PC-9 (cell line): ENCODE data around the gene ZNF214. TPM values are rescaled to one million over a fixed set of nuclear protein-coding genes. Genes with fewer than 3 reads are reported as not detected.

Source experiments
- BruUV-seq: library from RNA; stranded (reverse); fragments of 400-500 nt; replicated peaks from 2 replicates; lab custom pipeline; 2021; lab: Mats Ljungman, UMichigan
- CTCF ChIA-PET: fragments of 300-600 bp; sonication (Branson Sonifier 250); formaldehyde crosslinking; loops from one replicate; lab custom pipeline; 2022; ENCODE audit warnings: antibody characterized with exemption; lab: Charles Lee
- POLR2A ChIA-PET: fragments of 300-600 bp; sonication (Branson Sonifier 250); formaldehyde crosslinking; loops from one replicate; lab custom pipeline; 2022; ENCODE audit warnings: antibody characterized with exemption; ENCODE audit not compliant: unreplicated experiment; lab: Charles Lee
- DNase-seq, 2 experiments: peaks; one replicate each; pipeline versions ENCODE4 v3.0.0 to v3.0.0-alpha.2; 2015 to 2022; ENCODE audit warnings: mixed read lengths in 1 of 2
- H2AFZ ChIP-seq: fragments of 200-600 bp; sonication (generic); 2 replicates; pipeline ENCODE4 v1.8.1; 2017; ENCODE audit warnings: antibody characterized with exemption
- H3F3A ChIP-seq: fragments of 200-600 bp; sonication (generic); 2 replicates; pipeline ENCODE4 v1.8.1; 2017; ENCODE audit warnings: antibody characterized with exemption, mild to moderate bottlenecking, low read depth; ENCODE audit not compliant: insufficient read depth
- H3K27ac ChIP-seq: fragments of 200-600 bp; sonication (generic); 2 replicates; pipeline ENCODE4 v1.6.1; 2016; ENCODE audit warnings: mixed run types
- H3K27me3 ChIP-seq: fragments of 200-600 bp; sonication (generic); 2 replicates; pipeline ENCODE4 v1.6.1; 2016; ENCODE audit warnings: low read depth, mixed run types; ENCODE audit not compliant: insufficient read depth
- H3K36me3 ChIP-seq: fragments of 200-600 bp; sonication (generic); 2 replicates; pipeline ENCODE4 v1.6.1; 2016; ENCODE audit warnings: low read depth, mixed run types
- H3K4me1 ChIP-seq: fragments of 200-600 bp; sonication (generic); replicated peaks from 2 replicates; pipeline ENCODE4 v1.6.1; 2016; ENCODE audit warnings: mixed run types; ENCODE audit not compliant: insufficient read depth
- H3K4me2 ChIP-seq: fragments of 200-600 bp; sonication (generic); 2 replicates; pipeline ENCODE4 v1.6.1; 2017; ENCODE audit warnings: mixed run types
- H3K4me3 ChIP-seq: fragments of 200-600 bp; sonication (generic); 2 replicates; pipeline ENCODE4 v1.6.1; 2016; ENCODE audit warnings: mixed run types
- H3K79me2 ChIP-seq: fragments of 200-600 bp; sonication (generic); 2 replicates; pipeline ENCODE4 v1.6.1; 2017; ENCODE audit warnings: low read depth, mixed run types
- H3K9me2 ChIP-seq: fragments of 200-600 bp; sonication (generic); 2 replicates; pipeline ENCODE4 v1.8.1; 2017; ENCODE audit warnings: mild to moderate bottlenecking; ENCODE audit not compliant: insufficient read depth
- H3K9me3 ChIP-seq: fragments of 200-600 bp; sonication (generic); 2 replicates; pipeline ENCODE4 v1.8.1; 2016; ENCODE audit warnings: low read depth; ENCODE audit not compliant: insufficient read depth
- H4K20me1 ChIP-seq: fragments of 200-600 bp; sonication (generic); 2 replicates; pipeline ENCODE4 v1.8.1; 2017; ENCODE audit not compliant: insufficient read depth
- EZH2 ChIP-seq: fragments of 200-600 bp; sonication (generic); IDR thresholded peaks from 2 replicates; pipeline ENCODE4 v1.8.0; 2017; ENCODE audit warnings: antibody characterized with exemption, low read depth
- intact Hi-C: fragments of 100-400 bp; cut with micrococcal nuclease; formaldehyde crosslinking; loops from one replicate; pipeline ENCODE4 v1.10.0; 2022; ENCODE audit not compliant: unreplicated experiment
- total RNA-seq: library from RNA; stranded (reverse); gene quantifications from 2 replicates; pipeline ENCODE4 v1.2.3, GENCODE V29; 2021
- TF ChIP-seq, protein P1 (sequence below): fragments of 200-600 bp; sonication (generic); conservative IDR thresholded peaks from 2 replicates; pipeline ENCODE4 v1.6.1; 2017; ENCODE audit warnings: mixed run types, antibody characterized with exemption, mild to moderate bottlenecking, moderate library complexity

The ZNF214 gene
- total RNA-seq, 1 experiment from 2014 or later: 0.55 TPM

DNA sequence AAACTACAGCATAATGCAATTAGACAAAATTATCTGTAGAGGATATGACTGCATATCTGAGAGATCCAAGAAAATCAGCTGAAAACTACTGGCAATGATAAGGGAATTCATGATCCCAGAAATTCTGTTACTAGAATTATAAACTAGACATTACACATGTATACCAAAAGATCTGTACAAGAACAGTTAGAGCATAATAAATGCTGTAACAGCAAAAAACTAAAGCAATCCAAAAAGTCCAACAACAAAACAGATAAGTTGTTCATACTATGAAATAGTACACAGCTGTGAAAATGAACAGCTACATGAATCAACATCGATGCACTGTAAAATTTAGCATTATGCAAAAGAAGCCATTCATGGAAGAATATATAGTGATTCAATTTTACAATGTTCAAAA lies 6.0 kb downstream of the ZNF214 start:
- Histone ChIP-seq H3K9me2 (no peaks in the 10 kb centered on the region), H3K27me3 (no peaks in the 10 kb centered on the region), H3K36me3 (no peaks in the 10 kb centered on the region), H3K9me3 (no peaks in the 10 kb centered on the region), H3K4me2 (no peak overlapping the region), H2AFZ (no peak overlapping the region), H3K4me1 (no peaks in the 10 kb centered on the region), H4K20me1 (no peaks in the 10 kb centered on the region), H3F3A (no peaks in the 10 kb centered on the region), H3K27ac (no peak overlapping the region), H3K79me2 (no peaks in the 10 kb centered on the region), H3K4me3 (no peak overlapping the region)
- ChIA-PET CTCF (no interaction called here), POLR2A (no interaction called here)
- TF ChIP-seq EZH2: no peak
- TF ChIP-seq, protein P1, sequence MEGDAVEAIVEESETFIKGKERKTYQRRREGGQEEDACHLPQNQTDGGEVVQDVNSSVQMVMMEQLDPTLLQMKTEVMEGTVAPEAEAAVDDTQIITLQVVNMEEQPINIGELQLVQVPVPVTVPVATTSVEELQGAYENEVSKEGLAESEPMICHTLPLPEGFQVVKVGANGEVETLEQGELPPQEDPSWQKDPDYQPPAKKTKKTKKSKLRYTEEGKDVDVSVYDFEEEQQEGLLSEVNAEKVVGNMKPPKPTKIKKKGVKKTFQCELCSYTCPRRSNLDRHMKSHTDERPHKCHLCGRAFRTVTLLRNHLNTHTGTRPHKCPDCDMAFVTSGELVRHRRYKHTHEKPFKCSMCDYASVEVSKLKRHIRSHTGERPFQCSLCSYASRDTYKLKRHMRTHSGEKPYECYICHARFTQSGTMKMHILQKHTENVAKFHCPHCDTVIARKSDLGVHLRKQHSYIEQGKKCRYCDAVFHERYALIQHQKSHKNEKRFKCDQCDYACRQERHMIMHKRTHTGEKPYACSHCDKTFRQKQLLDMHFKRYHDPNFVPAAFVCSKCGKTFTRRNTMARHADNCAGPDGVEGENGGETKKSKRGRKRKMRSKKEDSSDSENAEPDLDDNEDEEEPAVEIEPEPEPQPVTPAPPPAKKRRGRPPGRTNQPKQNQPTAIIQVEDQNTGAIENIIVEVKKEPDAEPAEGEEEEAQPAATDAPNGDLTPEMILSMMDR: no peak
- no TSS peak for BruUV-seq
- intact Hi-C loops: no loop called here
- DNase-seq: no peak

DNA sequence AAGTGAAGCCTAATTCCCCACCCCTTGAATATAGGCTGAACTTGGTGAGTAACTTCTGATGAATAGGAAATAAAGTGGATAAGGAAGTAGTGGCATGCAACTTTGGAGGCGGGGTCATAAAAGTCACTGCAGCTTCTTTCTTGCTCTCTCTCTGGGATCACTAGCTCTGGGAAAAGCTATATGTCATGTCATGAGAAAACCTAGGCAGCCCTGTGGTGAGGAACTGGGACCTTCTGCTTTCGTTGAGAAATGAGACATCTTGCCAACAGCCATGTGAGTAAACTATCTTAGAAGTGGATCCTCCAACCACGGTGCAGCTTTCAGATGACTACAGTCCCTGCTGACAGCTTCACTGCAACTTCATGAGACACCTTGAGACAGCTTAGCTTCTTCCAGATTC lies 15.7 kb downstream of the ZNF214 start:
- no peaks in the 10 kb centered on the region for H3K79me2 ChIP-seq
- intact Hi-C loops: no loop called here
- H3K4me2 ChIP-seq: no peak overlapping the region
- H3F3A ChIP-seq: no peaks in the 10 kb centered on the region
- H3K4me3 ChIP-seq: no peak overlapping the region
- H3K27ac ChIP-seq: no peak overlapping the region
- BruUV-seq: no TSS peak
- no peaks in the 10 kb centered on the region for H3K9me3 ChIP-seq
- no peak for TF ChIP-seq EZH2
- TF ChIP-seq, protein P1: no peak
- ChIA-PET CTCF (no interaction called here), POLR2A (no interaction called here)
- no peaks in the 10 kb centered on the region for H3K27me3 ChIP-seq
- no peak for DNase-seq
- H2AFZ ChIP-seq: no peak overlapping the region
- no peaks in the 10 kb centered on the region for H3K36me3 ChIP-seq
- H3K9me2 ChIP-seq: no peaks in the 10 kb centered on the region
- H4K20me1 ChIP-seq: no peaks in the 10 kb centered on the region
- H3K4me1 ChIP-seq: no peaks in the 10 kb centered on the region

DNA sequence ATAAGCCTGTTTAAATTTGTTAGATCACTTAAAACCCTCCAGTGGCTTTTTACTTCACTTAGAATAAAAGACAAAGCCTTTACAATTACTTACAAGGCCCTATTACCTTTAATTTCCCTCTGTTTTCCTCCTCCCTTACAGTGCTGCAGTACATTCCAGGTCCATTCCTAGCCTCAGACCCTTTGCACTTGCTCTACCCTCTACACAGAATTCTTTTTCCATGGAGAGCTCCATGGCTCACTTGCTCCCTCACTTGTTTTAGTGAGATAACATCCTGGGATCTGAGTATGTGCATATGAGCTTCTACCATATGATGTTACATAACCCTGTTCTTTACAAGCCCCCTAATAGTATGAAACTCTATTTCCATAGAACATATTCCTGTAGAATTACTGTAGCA lies 24.4 kb downstream of the ZNF214 start:
- no peaks in the 10 kb centered on the region for H3K9me2 ChIP-seq
- H3K27me3 ChIP-seq: no peaks in the 10 kb centered on the region
- H4K20me1 ChIP-seq: no peaks in the 10 kb centered on the region
- no peak for TF ChIP-seq EZH2
- TF ChIP-seq, protein P1: no peak
- H3K4me1 ChIP-seq: no peaks in the 10 kb centered on the region
- intact Hi-C loops: no loop called here
- H3K4me3 ChIP-seq: no peak overlapping the region
- ChIA-PET CTCF (no interaction called here), POLR2A (no interaction called here)
- H3K27ac ChIP-seq: no peak overlapping the region
- H3F3A ChIP-seq: no peaks in the 10 kb centered on the region
- H2AFZ ChIP-seq: no peak overlapping the region
- DNase-seq: no peak
- H3K9me3 ChIP-seq: no peaks in the 10 kb centered on the region
- H3K4me2 ChIP-seq: no peak overlapping the region
- BruUV-seq: no TSS peak
- H3K36me3 ChIP-seq: no peaks in the 10 kb centered on the region
- H3K79me2 ChIP-seq: no peaks in the 10 kb centered on the region
